ENCODE measurements around the gene EYS. TPM values are rescaled to one million over a fixed set of nuclear protein-coding genes. Genes with fewer than 3 reads are reported as not detected.

EYS gene
- total RNA-seq, 1 donor from 2014 or later = 2.1 TPM

DNA sequence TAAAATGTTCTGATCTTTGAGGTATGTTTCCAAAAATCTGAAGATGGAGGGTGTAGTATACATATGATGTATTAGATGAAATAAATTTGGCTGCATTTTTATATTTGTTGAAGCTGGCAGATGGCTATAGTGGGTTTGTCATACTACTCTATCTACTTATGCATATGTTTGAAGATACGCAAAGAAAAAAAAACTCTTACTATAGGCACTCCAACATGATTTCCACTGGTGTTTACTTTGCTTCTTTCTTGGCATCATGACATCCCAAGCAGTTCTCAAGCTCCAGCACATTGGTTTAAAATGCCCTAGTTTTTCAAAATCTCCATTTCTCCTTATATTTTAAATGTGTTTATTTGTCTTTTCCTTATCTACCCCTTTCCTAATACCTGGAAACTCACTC lies 1359.6 kb downstream of the EYS start:
- no peak overlapping the region for H3K9ac ChIP-seq (ENCODE audit: low read depth in 1 of 3, low read length in 3 of 3)
- H3K27me3 ChIP-seq (ENCODE audit: control insufficient read depth in 3 of 3, insufficient read depth in 3 of 3, low read length in 3 of 3) = no peaks in the 10 kb centered on the region
- H3K27ac ChIP-seq (ENCODE audit: low read depth, low read length) = no peak overlapping the region
- no peaks in the 10 kb centered on the region for H3K9me3 ChIP-seq (ENCODE audit: control insufficient read depth in 3 of 3, low read length in 3 of 3)
- H3K4me1 ChIP-seq (ENCODE audit: control insufficient read depth in 3 of 3, insufficient read depth in 3 of 3, low read length in 3 of 3) = no peaks in the 10 kb centered on the region
- H3K36me3 ChIP-seq (ENCODE audit: control insufficient read depth in 3 of 3, insufficient read depth in 3 of 3, low read length in 3 of 3) = no peaks in the 10 kb centered on the region
- no peak overlapping the region for H3K4me3 ChIP-seq (ENCODE audit: low read length in 3 of 3)

DNA sequence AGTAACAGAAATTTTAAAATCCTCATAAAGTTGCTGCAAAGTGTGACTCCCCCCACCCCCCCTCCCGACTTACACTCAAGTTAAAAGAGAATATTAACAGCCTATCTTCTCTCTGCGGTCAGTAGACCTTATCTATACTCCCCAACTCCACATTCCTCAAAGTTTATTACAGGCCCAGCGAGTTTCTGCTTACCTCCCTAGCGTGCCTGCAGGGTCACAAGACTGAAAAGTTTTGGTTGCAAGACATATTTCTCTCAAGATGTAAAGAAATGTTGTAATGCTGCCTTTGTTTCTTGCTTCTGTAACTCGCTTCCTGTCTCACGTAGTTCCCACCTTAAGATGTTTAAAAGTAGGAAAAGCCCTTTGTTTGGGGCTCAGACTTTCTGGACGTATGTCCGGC lies 1371.8 kb downstream of the EYS start:
- H3K9me3 ChIP-seq (ENCODE audit: control insufficient read depth in 3 of 3, low read length in 3 of 3) = no peaks in the 10 kb centered on the region
- no peaks in the 10 kb centered on the region for H3K36me3 ChIP-seq (ENCODE audit: control insufficient read depth in 3 of 3, insufficient read depth in 3 of 3, low read length in 3 of 3)
- H3K27me3 ChIP-seq (ENCODE audit: control insufficient read depth in 3 of 3, insufficient read depth in 3 of 3, low read length in 3 of 3) = no peaks in the 10 kb centered on the region
- H3K4me3 ChIP-seq (ENCODE audit: low read length in 3 of 3) = no peak overlapping the region
- H3K4me1 ChIP-seq (ENCODE audit: control insufficient read depth in 3 of 3, insufficient read depth in 3 of 3, low read length in 3 of 3) = no peaks in the 10 kb centered on the region
- no peak overlapping the region for H3K9ac ChIP-seq (ENCODE audit: low read depth in 1 of 3, low read length in 3 of 3)
- no peak overlapping the region for H3K27ac ChIP-seq (ENCODE audit: low read depth, low read length)

DNA sequence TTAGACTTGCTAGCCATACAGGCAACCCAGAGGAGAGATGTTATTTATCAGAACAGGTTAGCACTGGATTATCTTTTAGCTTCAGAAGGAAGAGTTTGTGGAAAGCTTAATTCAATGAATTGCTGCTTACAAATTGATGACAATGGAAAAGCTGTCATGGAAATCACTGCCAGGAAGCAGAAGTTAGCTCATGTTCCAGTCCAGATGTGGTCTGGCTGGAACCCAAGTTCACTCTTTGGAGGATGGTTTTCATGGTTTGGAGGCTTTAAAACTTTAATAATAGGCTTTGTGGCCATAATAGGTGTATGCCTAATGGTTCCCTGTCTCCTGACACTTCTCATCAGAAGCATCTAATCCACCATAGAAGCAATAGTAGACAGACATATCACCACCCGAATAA lies 1372.4 kb downstream of the EYS start:
- Histone ChIP-seq H3K4me1 (ENCODE audit: control insufficient read depth in 3 of 3, insufficient read depth in 3 of 3, low read length in 3 of 3) (no peaks in the 10 kb centered on the region), H3K27ac (ENCODE audit: low read depth, low read length) (no peak overlapping the region), H3K36me3 (ENCODE audit: control insufficient read depth in 3 of 3, insufficient read depth in 3 of 3, low read length in 3 of 3) (no peaks in the 10 kb centered on the region), H3K9me3 (ENCODE audit: control insufficient read depth in 3 of 3, low read length in 3 of 3) (no peaks in the 10 kb centered on the region), H3K27me3 (ENCODE audit: control insufficient read depth in 3 of 3, insufficient read depth in 3 of 3, low read length in 3 of 3) (no peaks in the 10 kb centered on the region), H3K4me3 (ENCODE audit: low read length in 3 of 3) (no peak overlapping the region), H3K9ac (ENCODE audit: low read depth in 1 of 3, low read length in 3 of 3) (no peak overlapping the region)

DNA sequence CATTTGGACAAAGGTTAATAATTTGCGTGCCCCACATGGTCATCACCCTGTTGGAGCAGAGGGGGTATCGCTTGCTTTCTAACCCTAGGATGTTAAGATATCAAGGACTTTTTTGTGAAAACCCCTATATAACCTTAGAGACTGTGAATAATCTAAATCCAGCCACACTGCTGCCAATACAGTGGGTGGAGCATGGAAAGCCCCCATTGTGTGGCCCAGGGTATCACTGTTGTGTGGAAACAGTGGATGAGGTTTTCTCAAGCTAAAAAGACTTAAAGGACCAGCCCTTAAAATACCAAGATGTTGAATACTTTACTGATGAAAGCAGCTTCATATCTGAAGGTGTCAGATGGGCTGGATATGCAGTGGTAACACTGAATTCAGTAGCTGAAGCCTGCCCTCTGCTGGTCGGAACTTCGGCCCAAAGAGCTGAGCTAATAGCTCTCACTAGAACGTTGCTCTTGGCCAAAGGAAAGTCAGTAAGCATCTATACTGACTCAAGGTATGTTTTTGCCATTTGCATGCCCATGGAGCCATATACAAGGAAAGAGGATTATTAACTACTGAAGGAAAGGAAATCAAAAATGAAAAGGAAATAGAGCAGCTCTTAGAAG lies 1376.2 kb downstream of the EYS start:
- H3K9ac ChIP-seq (ENCODE audit: low read depth in 1 of 3, low read length in 3 of 3) = no peak overlapping the region
- H3K27me3 ChIP-seq (ENCODE audit: control insufficient read depth in 3 of 3, insufficient read depth in 3 of 3, low read length in 3 of 3) = no peaks in the 10 kb centered on the region
- no peaks in the 10 kb centered on the region for H3K4me1 ChIP-seq (ENCODE audit: control insufficient read depth in 3 of 3, insufficient read depth in 3 of 3, low read length in 3 of 3)
- no peak overlapping the region for H3K4me3 ChIP-seq (ENCODE audit: low read length in 3 of 3)
- H3K9me3 ChIP-seq (ENCODE audit: control insufficient read depth in 3 of 3, low read length in 3 of 3) = no peaks in the 10 kb centered on the region
- H3K36me3 ChIP-seq (ENCODE audit: control insufficient read depth in 3 of 3, insufficient read depth in 3 of 3, low read length in 3 of 3) = no peaks in the 10 kb centered on the region
- H3K27ac ChIP-seq (ENCODE audit: low read depth, low read length) = no peak overlapping the region

DNA sequence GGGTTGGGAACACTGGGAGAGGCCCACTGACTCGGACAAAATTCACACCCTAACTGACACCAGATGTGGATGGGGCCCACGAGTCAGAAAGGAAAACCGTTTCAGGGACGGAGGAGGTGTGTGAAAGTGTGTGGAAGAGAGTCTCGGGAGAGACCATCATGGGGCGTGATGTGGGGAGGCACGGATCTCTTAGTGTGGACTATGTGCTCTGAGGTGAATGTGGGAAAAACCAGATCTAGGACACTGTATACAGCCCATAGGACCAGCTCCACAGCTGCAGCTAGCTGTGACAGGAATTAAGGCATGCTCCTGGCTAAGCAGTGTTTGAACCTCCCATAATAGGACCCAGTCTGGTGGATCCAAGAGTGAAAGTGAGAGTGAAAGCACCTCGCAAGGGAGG lies 1380.1 kb downstream of the EYS start:
- Histone ChIP-seq H3K27ac (ENCODE audit: low read depth, low read length) (no peak overlapping the region), H3K4me3 (ENCODE audit: low read length in 3 of 3) (no peak overlapping the region), H3K4me1 (ENCODE audit: control insufficient read depth in 3 of 3, insufficient read depth in 3 of 3, low read length in 3 of 3) (no peaks in the 10 kb centered on the region), H3K9me3 (ENCODE audit: control insufficient read depth in 3 of 3, low read length in 3 of 3) (no peaks in the 10 kb centered on the region), H3K36me3 (ENCODE audit: control insufficient read depth in 3 of 3, insufficient read depth in 3 of 3, low read length in 3 of 3) (no peaks in the 10 kb centered on the region), H3K27me3 (ENCODE audit: control insufficient read depth in 3 of 3, insufficient read depth in 3 of 3, low read length in 3 of 3) (no peaks in the 10 kb centered on the region), H3K9ac (ENCODE audit: low read depth in 1 of 3, low read length in 3 of 3) (no peak overlapping the region)

DNA sequence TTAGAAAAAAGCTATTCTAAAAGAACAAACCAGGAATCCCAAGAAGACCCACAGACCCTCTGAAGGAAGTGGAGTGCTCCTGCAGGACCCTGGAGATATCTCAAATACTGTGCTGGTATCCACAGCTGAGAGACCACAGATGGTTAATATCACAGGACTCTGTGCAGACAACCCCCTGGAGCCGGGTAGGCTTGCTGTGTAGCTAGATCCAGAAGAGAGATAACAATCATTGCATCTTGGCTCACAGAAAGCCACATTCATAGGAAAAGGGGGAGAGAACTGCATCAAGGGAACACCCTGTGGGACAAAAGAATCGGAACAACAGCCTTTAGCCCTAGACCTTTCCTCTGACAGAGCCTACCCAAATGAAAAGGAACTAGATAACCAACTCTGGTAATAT lies 1381.9 kb downstream of the EYS start:
- no peaks in the 10 kb centered on the region for H3K9me3 ChIP-seq (ENCODE audit: control insufficient read depth in 3 of 3, low read length in 3 of 3)

DNA sequence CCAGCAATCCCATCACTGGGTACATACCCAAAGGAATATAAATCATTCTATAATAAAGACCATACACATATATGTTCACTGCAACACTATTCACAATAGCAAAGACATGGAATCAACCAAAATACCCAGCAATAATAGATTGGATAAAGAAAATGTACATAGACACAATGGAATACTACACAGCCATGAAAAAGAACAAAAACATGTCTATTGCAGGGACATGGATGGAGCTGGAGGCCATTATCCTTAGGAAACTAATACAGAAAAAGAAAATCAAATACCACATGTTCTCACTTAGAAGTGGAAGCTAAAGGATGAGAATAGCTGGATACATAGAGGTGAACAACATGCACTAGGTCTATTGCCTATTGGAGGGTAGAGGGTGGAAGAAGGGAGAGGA lies 1396.8 kb downstream of the EYS start:
- no peaks in the 10 kb centered on the region for H3K4me1 ChIP-seq (ENCODE audit: control insufficient read depth in 3 of 3, insufficient read depth in 3 of 3, low read length in 3 of 3)
- no peaks in the 10 kb centered on the region for H3K36me3 ChIP-seq (ENCODE audit: control insufficient read depth in 3 of 3, insufficient read depth in 3 of 3, low read length in 3 of 3)
- peaks cover 0 to 5% (median 0%) of the 10 kb centered on the region in 3 donors for H3K9me3 ChIP-seq (ENCODE audit: control insufficient read depth in 3 of 3, low read length in 3 of 3)
- H3K9ac ChIP-seq (ENCODE audit: low read depth in 1 of 3, low read length in 3 of 3) = no peak overlapping the region
- H3K27me3 ChIP-seq (ENCODE audit: control insufficient read depth in 3 of 3, insufficient read depth in 3 of 3, low read length in 3 of 3) = no peaks in the 10 kb centered on the region
- H3K4me3 ChIP-seq (ENCODE audit: low read length in 3 of 3) = no peak overlapping the region
- H3K27ac ChIP-seq (ENCODE audit: low read depth, low read length) = no peak overlapping the region

More for the DNA sequence above, 1381.9 kb downstream of the EYS start:
- no peaks in the 10 kb centered on the region for H3K36me3 ChIP-seq (ENCODE audit: control insufficient read depth in 3 of 3, insufficient read depth in 3 of 3, low read length in 3 of 3)
- no peak overlapping the region for H3K27ac ChIP-seq (ENCODE audit: low read depth, low read length)
- H3K4me1 ChIP-seq (ENCODE audit: control insufficient read depth in 3 of 3, insufficient read depth in 3 of 3, low read length in 3 of 3) = no peaks in the 10 kb centered on the region
- H3K4me3 ChIP-seq (ENCODE audit: low read length in 3 of 3) = no peak overlapping the region
- no peaks in the 10 kb centered on the region for H3K27me3 ChIP-seq (ENCODE audit: control insufficient read depth in 3 of 3, insufficient read depth in 3 of 3, low read length in 3 of 3)
- H3K9ac ChIP-seq (ENCODE audit: low read depth in 1 of 3, low read length in 3 of 3) = no peak overlapping the region

DNA sequence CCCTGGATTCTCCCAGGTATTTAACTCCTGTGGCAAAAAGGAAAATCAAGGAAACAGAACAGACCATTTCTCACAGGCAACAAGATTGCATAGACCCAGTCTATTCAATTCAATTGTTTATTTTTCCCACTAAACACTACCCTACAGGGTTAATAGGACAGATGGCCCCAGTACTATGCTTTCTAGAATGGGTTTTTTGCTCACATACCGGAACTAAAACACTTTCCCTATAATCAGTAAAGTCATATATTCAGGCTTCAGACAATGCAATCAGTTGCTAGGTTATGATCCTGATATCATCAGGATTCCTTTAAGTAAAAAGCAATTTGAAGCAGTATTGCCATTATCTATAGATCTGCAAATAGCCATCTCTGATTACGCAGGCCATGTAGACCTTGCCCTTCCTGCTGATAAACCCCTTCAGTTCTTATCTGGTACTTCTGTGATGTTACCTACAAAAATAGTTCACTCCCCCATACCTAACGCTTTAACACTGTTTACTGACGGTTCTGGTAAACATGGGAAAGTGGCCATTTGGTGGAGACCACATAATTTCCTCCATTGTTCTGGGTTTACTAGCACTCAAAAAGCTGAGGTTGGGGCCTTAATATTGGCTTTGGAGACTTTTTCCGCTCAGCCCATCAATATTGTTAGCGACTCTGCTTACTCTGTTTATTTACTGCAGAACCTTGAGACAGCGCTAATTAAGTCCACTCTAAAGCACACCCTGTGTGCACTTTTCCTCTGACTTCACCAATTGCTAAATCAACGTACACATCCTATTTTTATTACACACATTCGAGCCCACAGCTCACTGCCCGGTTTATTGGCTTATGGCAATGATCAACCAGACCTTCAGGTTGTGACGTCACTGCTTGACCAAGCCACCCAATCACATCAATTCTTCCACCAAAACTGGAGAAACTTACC lies 1405.5 kb downstream of the EYS start:
- H3K36me3 ChIP-seq (ENCODE audit: control insufficient read depth in 3 of 3, insufficient read depth in 3 of 3, low read length in 3 of 3) = no peaks in the 10 kb centered on the region
- no peak overlapping the region for H3K27ac ChIP-seq (ENCODE audit: low read depth, low read length)
- H3K27me3 ChIP-seq (ENCODE audit: control insufficient read depth in 3 of 3, insufficient read depth in 3 of 3, low read length in 3 of 3) = no peaks in the 10 kb centered on the region
- no peak overlapping the region for H3K9ac ChIP-seq (ENCODE audit: low read depth in 1 of 3, low read length in 3 of 3)
- H3K4me3 ChIP-seq (ENCODE audit: low read length in 3 of 3) = no peak overlapping the region
- peaks cover 0 to 3% (median 0%) of the 10 kb centered on the region in 3 donors for H3K9me3 ChIP-seq (ENCODE audit: control insufficient read depth in 3 of 3, low read length in 3 of 3)
- H3K4me1 ChIP-seq (ENCODE audit: control insufficient read depth in 3 of 3, insufficient read depth in 3 of 3, low read length in 3 of 3) = no peaks in the 10 kb centered on the region

DNA sequence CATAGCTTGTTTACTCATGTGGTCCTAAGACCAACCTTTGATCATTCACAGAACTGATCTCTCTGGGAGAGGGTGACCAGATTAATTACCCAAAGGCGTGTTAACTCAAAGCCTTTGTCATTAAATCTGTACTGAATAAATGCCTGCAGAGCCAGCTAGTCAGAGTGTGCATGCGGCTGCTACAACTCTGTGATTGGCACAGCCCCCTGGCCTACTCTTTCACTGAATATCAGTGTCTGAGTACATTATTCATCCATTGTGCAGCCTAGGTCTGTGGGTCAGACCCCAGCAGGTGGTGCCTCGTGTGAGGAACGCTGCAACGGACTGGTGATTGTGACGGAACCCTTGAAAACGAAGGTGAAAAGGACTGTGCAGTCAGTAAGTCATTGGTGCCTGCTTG lies 1407.8 kb downstream of the EYS start:
- no peak overlapping the region for H3K9ac ChIP-seq (ENCODE audit: low read depth in 1 of 3, low read length in 3 of 3)
- no peaks in the 10 kb centered on the region for H3K27me3 ChIP-seq (ENCODE audit: control insufficient read depth in 3 of 3, insufficient read depth in 3 of 3, low read length in 3 of 3)
- H3K4me3 ChIP-seq (ENCODE audit: low read length in 3 of 3) = no peak overlapping the region
- H3K4me1 ChIP-seq (ENCODE audit: control insufficient read depth in 3 of 3, insufficient read depth in 3 of 3, low read length in 3 of 3) = no peaks in the 10 kb centered on the region
- no peaks in the 10 kb centered on the region for H3K36me3 ChIP-seq (ENCODE audit: control insufficient read depth in 3 of 3, insufficient read depth in 3 of 3, low read length in 3 of 3)
- H3K27ac ChIP-seq (ENCODE audit: low read depth, low read length) = no peak overlapping the region
- H3K9me3 ChIP-seq (ENCODE audit: control insufficient read depth in 3 of 3, low read length in 3 of 3) = peaks cover 0 to 3% (median 0%) of the 10 kb centered on the region in 3 donors

DNA sequence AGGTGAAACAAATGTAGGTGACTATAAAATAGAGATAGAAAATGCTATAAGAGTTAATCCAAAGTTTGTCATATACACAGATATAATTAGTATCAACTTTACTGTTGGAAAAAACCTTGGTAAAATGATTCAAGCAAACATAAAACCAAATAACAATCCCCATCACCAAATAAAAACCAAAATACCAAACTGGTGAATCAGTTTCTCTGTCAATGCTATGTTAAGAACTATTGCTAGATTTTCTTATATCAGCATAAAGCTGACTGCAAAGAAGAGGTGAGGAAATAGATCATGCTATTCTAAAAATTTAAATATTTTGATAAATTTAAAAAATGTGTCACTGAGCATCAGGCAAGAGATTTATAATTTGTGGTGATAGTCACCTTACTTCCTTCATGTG lies 1413.0 kb downstream of the EYS start:
- Histone ChIP-seq H3K27ac (ENCODE audit: low read depth, low read length) (no peak overlapping the region), H3K9me3 (ENCODE audit: control insufficient read depth in 3 of 3, low read length in 3 of 3) (peaks cover 0 to 2% (median 0%) of the 10 kb centered on the region in 3 donors), H3K4me1 (ENCODE audit: control insufficient read depth in 3 of 3, insufficient read depth in 3 of 3, low read length in 3 of 3) (no peaks in the 10 kb centered on the region), H3K4me3 (ENCODE audit: low read length in 3 of 3) (no peak overlapping the region), H3K9ac (ENCODE audit: low read depth in 1 of 3, low read length in 3 of 3) (no peak overlapping the region), H3K36me3 (ENCODE audit: control insufficient read depth in 3 of 3, insufficient read depth in 3 of 3, low read length in 3 of 3) (no peaks in the 10 kb centered on the region), H3K27me3 (ENCODE audit: control insufficient read depth in 3 of 3, insufficient read depth in 3 of 3, low read length in 3 of 3) (no peaks in the 10 kb centered on the region)

Measured in skeletal muscle tissue (tissue), 4 donors.